ENCODE measurements around the gene GAS6. TPM values are rescaled to one million over a fixed set of nuclear protein-coding genes. Genes with fewer than 3 reads are reported as not detected.
"Not testable (repeated sequence)": the region's sequence is repeated elsewhere in the genome, so short reads cannot be mapped to it uniquely, and the experiment has no call there.

The GAS6 gene
- polyA plus RNA-seq, result 48.4 TPM
- long read RNA-seq, donor 1, transcript GAS6-201 (15 exons, 2,490 nt), result major isoform, 8 of 16 reads
- long read RNA-seq, donor 1, transcript GAS6-204 (1 exons, 2,646 nt), result major isoform, 8 of 16 reads
- long read RNA-seq, donor 1, partial matches to known transcripts, result 0 of 16 reads
- long read RNA-seq, donor 1, other reads (novel, unspliced or antisense), result 0 of 16 reads
- long read RNA-seq, donor 2, transcript GAS6-201 (15 exons, 2,490 nt), result minor isoform, 13 of 29 reads
- long read RNA-seq, donor 2, transcript GAS6-204 (1 exons, 2,646 nt), result major isoform, 15 of 29 reads
- long read RNA-seq, donor 2, partial matches to known transcripts, result 0 of 29 reads
- long read RNA-seq, donor 2, other reads (novel, unspliced or antisense), result 0 of 29 reads
- long read RNA-seq, donor 3, result 0 reads
- long read RNA-seq, donor 4, partial matches to known transcripts, result 0 of 1 reads
- long read RNA-seq, donor 4, other reads (novel, unspliced or antisense), result 0 of 1 reads
- long read RNA-seq, donor 5, transcript GAS6-201 (15 exons, 2,490 nt), result major isoform, 10 of 15 reads
- long read RNA-seq, donor 5, transcript GAS6-204 (1 exons, 2,646 nt), result minor isoform, 5 of 15 reads
- long read RNA-seq, donor 5, partial matches to known transcripts, result 0 of 15 reads
- long read RNA-seq, donor 5, other reads (novel, unspliced or antisense), result 0 of 15 reads
- long read RNA-seq, donor 6, transcript GAS6-204 (1 exons, 2,646 nt), result minor isoform, 6 of 17 reads
- long read RNA-seq, donor 6, transcript GAS6-201 (15 exons, 2,490 nt), result major isoform, 10 of 17 reads
- long read RNA-seq, donor 6, partial matches to known transcripts, result 0 of 17 reads
- long read RNA-seq, donor 6, other reads (novel, unspliced or antisense), result 0 of 17 reads
- long read RNA-seq, donor 7, transcript GAS6-201 (15 exons, 2,490 nt), result major isoform, 9 of 18 reads
- long read RNA-seq, donor 7, transcript GAS6-204 (1 exons, 2,646 nt), result major isoform, 9 of 18 reads
- long read RNA-seq, donor 7, partial matches to known transcripts, result 0 of 18 reads
- long read RNA-seq, donor 7, other reads (novel, unspliced or antisense), result 0 of 18 reads
- long read RNA-seq, donor 8, transcript GAS6-204 (1 exons, 2,646 nt), result minor isoform, 7 of 16 reads
- long read RNA-seq, donor 8, transcript GAS6-201 (15 exons, 2,490 nt), result major isoform, 9 of 16 reads
- long read RNA-seq, donor 8, partial matches to known transcripts, result 0 of 16 reads
- long read RNA-seq, donor 8, other reads (novel, unspliced or antisense), result 0 of 16 reads
- long read RNA-seq, donor 9, transcript GAS6-204 (1 exons, 2,646 nt), result major isoform, 5 of 7 reads
- long read RNA-seq, donor 9, partial matches to known transcripts, result 0 of 7 reads
- long read RNA-seq, donor 9, other reads (novel, unspliced or antisense), result 0 of 7 reads
- long read RNA-seq, donor 10, transcript GAS6-201 (15 exons, 2,490 nt), result major isoform, 10 of 18 reads
- long read RNA-seq, donor 10, transcript GAS6-204 (1 exons, 2,646 nt), result minor isoform, 8 of 18 reads
- long read RNA-seq, donor 10, partial matches to known transcripts, result 0 of 18 reads
- long read RNA-seq, donor 10, other reads (novel, unspliced or antisense), result 0 of 18 reads
- long read RNA-seq, donor 11, transcript GAS6-201 (15 exons, 2,490 nt), result major isoform, 10 of 12 reads
- long read RNA-seq, donor 11, partial matches to known transcripts, result 0 of 12 reads
- long read RNA-seq, donor 11, other reads (novel, unspliced or antisense), result 0 of 12 reads

- 0% methylated on average over 1 of the region's 116 CpGs for WGBS (ENCODE audit: insufficient coverage, low lambda C conversion rate)
- peak within 1 kb of the TSS; percentile 90 for H3K27ac ChIP-seq (ENCODE audit: low read length)
Measured at GRCh38 chr13:113863524-113864272, at the start of gene GAS6. Gene GAS6 (minus strand): TSS chr13:113864076. CDS start chr13:113863920, 156 bp downstream.

GRCh38 chr13:113913408-113913807 is 49.5 kb upstream of the GAS6 start:
- H3K4me1 ChIP-seq (ENCODE audit: control insufficient read depth, insufficient read depth, low read length); H3K27me3 ChIP-seq (ENCODE audit: control insufficient read depth, insufficient read depth, low read length); H3K36me3 ChIP-seq (ENCODE audit: control insufficient read depth, insufficient read depth, low read length); H3K4me3 ChIP-seq (ENCODE audit: low read length); H3K27ac ChIP-seq (ENCODE audit: low read length); DNase-seq: not testable (repeated sequence)
- H3K9me3 ChIP-seq (ENCODE audit: control insufficient read depth, low read depth, low read length), result peaks cover 11% of the 10 kb centered on the region
- WGBS (ENCODE audit: insufficient coverage, low lambda C conversion rate), result no CpG with 5 or more reads among the region's 8 CpGs

More at GRCh38 chr13:113863524-113864272, at the start of gene GAS6:
- Histone ChIP-seq H3K27me3 (ENCODE audit: control insufficient read depth, insufficient read depth, low read length) (peaks cover 8% of the 10 kb centered on the region), H3K4me1 (ENCODE audit: control insufficient read depth, insufficient read depth, low read length) (peaks cover 33% of the 10 kb centered on the region), H3K4me3 (ENCODE audit: low read length) (peak within 1 kb of the TSS; percentile 50), H3K36me3 (ENCODE audit: control insufficient read depth, insufficient read depth, low read length) (no peaks in the 10 kb centered on the region), H3K9me3 (ENCODE audit: control insufficient read depth, low read depth, low read length) (no peaks in the 10 kb centered on the region)
- peak in 1 of 2 donors; percentile 73 for DNase-seq

GRCh38 chr13:113912596-113912995 is 48.7 kb upstream of the GAS6 start:
- H3K36me3 ChIP-seq (ENCODE audit: control insufficient read depth, insufficient read depth, low read length), result no peaks in the 10 kb centered on the region
- 80% methylated on average over 2 of the region's 3 CpGs for WGBS (ENCODE audit: insufficient coverage, low lambda C conversion rate)
- no peak overlapping the region for H3K4me3 ChIP-seq (ENCODE audit: low read length)
- peaks cover 9% of the 10 kb centered on the region for H3K27me3 ChIP-seq (ENCODE audit: control insufficient read depth, insufficient read depth, low read length)
- no peak for DNase-seq
- no peak overlapping the region for H3K27ac ChIP-seq (ENCODE audit: low read length)
- H3K9me3 ChIP-seq (ENCODE audit: control insufficient read depth, low read depth, low read length), result peaks cover 11% of the 10 kb centered on the region
- H3K4me1 ChIP-seq (ENCODE audit: control insufficient read depth, insufficient read depth, low read length), result peaks cover 12% of the 10 kb centered on the region

DNA sequence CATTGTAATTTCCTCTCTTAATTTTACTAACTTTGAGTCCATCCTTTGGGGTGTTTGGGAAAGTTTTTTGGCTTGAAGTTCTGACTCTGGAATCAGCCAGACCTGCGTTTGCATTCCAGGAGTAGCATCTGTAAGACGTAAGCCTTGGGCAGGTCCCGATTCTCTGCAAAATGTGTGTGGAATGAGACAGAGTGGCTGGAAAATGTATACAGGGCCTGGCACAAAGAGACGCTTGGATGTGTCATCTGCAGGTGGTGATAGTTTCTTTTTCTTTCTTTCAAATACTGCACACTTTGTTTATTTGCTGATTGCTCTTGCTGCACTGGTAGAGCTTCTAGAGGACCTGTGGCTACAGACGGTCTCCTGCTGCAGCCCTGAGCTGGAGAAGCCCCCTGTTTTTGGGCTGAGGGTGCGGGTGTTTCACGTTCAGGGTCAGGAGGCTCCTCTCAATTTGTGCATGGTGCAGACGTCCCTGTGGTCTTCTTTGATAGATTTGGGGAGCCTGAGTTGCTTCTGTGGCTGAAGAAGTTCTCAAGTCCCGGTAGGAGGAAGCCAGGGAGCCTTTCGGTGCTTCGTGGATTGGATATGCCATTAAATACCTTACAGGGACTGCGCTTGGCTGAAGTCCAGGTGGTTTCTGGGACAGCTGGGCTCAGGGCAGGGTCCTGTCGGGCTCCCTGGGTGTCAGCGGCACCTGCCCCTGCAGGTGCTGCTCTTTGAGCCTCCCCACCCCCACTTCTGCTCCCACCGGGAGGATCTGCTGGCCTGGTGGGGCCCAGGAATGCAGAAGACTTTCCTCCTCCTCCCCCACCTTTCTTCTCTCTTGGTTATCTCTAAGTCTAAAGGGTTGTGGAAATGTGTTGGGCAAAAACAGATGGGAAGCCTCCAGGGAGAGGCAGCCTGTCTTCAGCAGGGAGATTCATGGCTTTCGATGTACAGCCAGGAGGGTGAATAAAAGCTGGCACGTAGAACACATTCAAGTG is 44.0 kb upstream of the GAS6 start:
- Histone ChIP-seq H3K27me3 (ENCODE audit: control insufficient read depth, insufficient read depth, low read length) (no peaks in the 10 kb centered on the region), H3K27ac (ENCODE audit: low read length) (peak overlapping the region; percentile 63), H3K4me3 (ENCODE audit: low read length) (no peak overlapping the region), H3K36me3 (ENCODE audit: control insufficient read depth, insufficient read depth, low read length) (no peaks in the 10 kb centered on the region), H3K9me3 (ENCODE audit: control insufficient read depth, low read depth, low read length) (no peaks in the 10 kb centered on the region), H3K4me1 (ENCODE audit: control insufficient read depth, insufficient read depth, low read length) (peaks cover 22% of the 10 kb centered on the region)
- peak; percentile 79 to 94 for DNase-seq
- no CpG with 5 or more reads among the region's 17 CpGs for WGBS (ENCODE audit: insufficient coverage, low lambda C conversion rate)

DNA sequence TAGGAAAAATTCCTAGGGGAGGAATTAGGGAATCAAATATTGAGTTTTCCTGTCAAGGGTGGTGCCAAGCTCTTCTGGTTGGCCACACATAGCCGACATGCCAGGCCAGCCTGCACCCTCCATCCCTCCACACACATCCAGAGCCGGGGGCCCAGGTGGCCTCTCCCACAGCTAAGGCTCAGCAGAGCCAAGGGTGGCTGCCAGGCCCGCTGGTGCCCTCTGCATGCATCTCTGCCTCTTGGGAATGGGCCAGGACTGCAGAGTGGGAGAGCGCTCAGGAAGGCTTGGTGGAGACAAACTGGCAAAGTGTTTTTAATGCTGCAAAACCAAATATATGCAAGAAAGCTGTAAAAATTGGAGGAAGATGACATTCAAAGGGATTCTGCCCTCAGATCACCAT is 42.7 kb upstream of the GAS6 start:
- H3K9me3 ChIP-seq (ENCODE audit: control insufficient read depth, low read depth, low read length), result no peaks in the 10 kb centered on the region
- no peak overlapping the region for H3K27ac ChIP-seq (ENCODE audit: low read length)
- H3K36me3 ChIP-seq (ENCODE audit: control insufficient read depth, insufficient read depth, low read length), result no peaks in the 10 kb centered on the region
- no peaks in the 10 kb centered on the region for H3K27me3 ChIP-seq (ENCODE audit: control insufficient read depth, insufficient read depth, low read length)
- WGBS (ENCODE audit: insufficient coverage, low lambda C conversion rate), result no CpG with 5 or more reads among the region's 4 CpGs
- no peak overlapping the region for H3K4me3 ChIP-seq (ENCODE audit: low read length)
- H3K4me1 ChIP-seq (ENCODE audit: control insufficient read depth, insufficient read depth, low read length), result peaks cover 22% of the 10 kb centered on the region
- DNase-seq, result no peak

DNA sequence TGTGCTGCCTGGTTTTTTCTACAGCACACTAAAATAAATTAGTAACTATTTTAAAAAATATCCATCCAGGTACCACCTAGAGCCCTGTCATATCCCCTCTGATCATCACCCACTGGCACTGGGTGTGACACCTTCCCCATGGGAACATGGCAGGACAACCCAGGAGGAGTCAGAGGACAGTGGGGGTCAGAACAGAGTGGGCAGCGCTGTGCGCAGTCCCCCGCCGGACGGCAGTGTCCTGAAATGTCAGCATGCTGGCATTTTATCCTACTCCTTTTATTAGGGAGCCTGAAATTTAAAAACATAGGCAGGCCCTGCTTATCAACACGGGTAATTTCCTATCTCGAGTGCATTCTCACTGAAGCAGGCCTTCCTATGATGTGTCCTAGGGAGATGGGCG is 42.1 kb upstream of the GAS6 start:
- Histone ChIP-seq H3K27me3 (ENCODE audit: control insufficient read depth, insufficient read depth, low read length) (no peaks in the 10 kb centered on the region), H3K4me1 (ENCODE audit: control insufficient read depth, insufficient read depth, low read length) (peaks cover 22% of the 10 kb centered on the region), H3K36me3 (ENCODE audit: control insufficient read depth, insufficient read depth, low read length) (no peaks in the 10 kb centered on the region), H3K4me3 (ENCODE audit: low read length) (no peak overlapping the region), H3K9me3 (ENCODE audit: control insufficient read depth, low read depth, low read length) (no peaks in the 10 kb centered on the region), H3K27ac (ENCODE audit: low read length) (no peak overlapping the region)
- WGBS (ENCODE audit: insufficient coverage, low lambda C conversion rate), result no CpG with 5 or more reads among the region's 8 CpGs
- DNase-seq, result no peak

DNA sequence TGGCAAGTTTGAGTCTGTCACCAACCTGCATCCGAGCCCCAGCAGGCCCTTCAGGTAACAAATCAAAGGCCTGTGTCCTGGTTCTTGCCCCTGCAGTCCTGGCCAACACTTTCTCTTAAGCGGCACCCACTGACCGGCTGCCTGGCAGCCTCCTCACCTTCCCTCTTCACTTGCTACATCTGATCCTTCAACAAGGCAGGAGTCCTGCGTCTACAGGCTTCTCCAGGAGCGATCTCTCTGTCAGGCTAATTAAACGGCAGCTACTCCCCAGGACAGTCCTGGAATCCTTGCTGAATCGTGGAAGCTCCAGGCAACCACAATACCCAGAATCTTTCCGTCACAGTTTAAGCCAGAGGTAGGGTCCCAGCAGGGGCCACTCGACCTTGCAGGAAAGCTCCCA is 41.1 kb upstream of the GAS6 start:
- no peaks in the 10 kb centered on the region for H3K9me3 ChIP-seq (ENCODE audit: control insufficient read depth, low read depth, low read length)
- peak in 1 of 2 donors; percentile 12 for DNase-seq
- no peaks in the 10 kb centered on the region for H3K36me3 ChIP-seq (ENCODE audit: control insufficient read depth, insufficient read depth, low read length)
- no peaks in the 10 kb centered on the region for H3K27me3 ChIP-seq (ENCODE audit: control insufficient read depth, insufficient read depth, low read length)
- H3K27ac ChIP-seq (ENCODE audit: low read length), result peak overlapping the region; percentile 8
- no CpG with 5 or more reads among the region's 9 CpGs for WGBS (ENCODE audit: insufficient coverage, low lambda C conversion rate)
- peaks cover 22% of the 10 kb centered on the region for H3K4me1 ChIP-seq (ENCODE audit: control insufficient read depth, insufficient read depth, low read length)
- H3K4me3 ChIP-seq (ENCODE audit: low read length), result no peak overlapping the region

GRCh38 chr13:113904411-113904810 is 40.5 kb upstream of the GAS6 start:
- H3K36me3 ChIP-seq (ENCODE audit: control insufficient read depth, insufficient read depth, low read length), result no peaks in the 10 kb centered on the region
- peak; percentile 81 to 89 for DNase-seq
- no peak overlapping the region for H3K27ac ChIP-seq (ENCODE audit: low read length)
- no peak overlapping the region for H3K4me3 ChIP-seq (ENCODE audit: low read length)
- WGBS (ENCODE audit: insufficient coverage, low lambda C conversion rate), result no CpG with 5 or more reads among the region's 8 CpGs
- peaks cover 22% of the 10 kb centered on the region for H3K4me1 ChIP-seq (ENCODE audit: control insufficient read depth, insufficient read depth, low read length)
- no peaks in the 10 kb centered on the region for H3K9me3 ChIP-seq (ENCODE audit: control insufficient read depth, low read depth, low read length)
- H3K27me3 ChIP-seq (ENCODE audit: control insufficient read depth, insufficient read depth, low read length), result no peaks in the 10 kb centered on the region

All from large intestine (tissue), 12 donors.